ENCODE data around the gene BCR. TPM values are rescaled to one million over a fixed set of nuclear protein-coding genes. Genes with fewer than 3 reads are reported as not detected.

Gene BCR
- total RNA-seq, 1 donor from 2014 or later, result 24.3 TPM

DNA sequence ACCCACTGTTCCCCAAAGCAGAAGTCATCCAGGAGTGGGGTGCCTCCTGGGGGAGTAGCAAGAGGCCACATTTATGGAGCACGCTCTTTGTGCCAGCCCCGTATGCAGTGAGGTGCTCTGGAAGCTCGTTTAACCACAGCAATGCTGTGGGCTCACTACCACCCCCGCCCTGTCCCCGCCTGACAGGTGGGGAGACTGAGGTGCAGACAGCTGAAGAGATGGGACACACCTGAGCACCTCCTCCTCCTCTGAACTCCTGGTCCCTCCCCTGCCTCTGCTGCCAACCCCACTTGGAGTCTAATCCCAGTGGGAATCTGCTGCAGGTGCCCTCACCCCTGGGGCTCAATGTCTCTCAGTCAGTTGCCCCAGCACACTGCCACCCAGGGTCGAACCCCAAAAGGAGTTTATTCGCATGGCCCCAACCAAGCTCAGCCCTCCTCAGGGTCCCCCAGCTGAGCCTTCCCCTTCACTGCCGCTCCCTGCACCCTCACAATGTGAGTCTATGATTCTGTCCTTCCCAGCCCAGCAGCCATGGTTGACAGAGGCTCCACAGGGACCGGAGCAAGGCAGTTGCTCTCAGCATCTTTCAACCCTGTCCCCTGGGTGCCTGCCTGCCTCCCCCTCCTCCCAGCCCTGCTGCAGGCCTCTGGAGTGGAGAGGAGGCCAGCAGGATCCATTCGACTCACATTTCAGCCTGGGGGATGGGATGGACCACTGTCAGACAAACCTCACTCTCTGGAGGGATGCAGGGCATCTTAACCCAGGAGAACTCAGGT, 13.3 kb upstream of the BCR start:
- no peak for DNase-seq (ENCODE audit: low spot score)
- intact Hi-C loops (cut with DNase I), result no loop called here

DNA sequence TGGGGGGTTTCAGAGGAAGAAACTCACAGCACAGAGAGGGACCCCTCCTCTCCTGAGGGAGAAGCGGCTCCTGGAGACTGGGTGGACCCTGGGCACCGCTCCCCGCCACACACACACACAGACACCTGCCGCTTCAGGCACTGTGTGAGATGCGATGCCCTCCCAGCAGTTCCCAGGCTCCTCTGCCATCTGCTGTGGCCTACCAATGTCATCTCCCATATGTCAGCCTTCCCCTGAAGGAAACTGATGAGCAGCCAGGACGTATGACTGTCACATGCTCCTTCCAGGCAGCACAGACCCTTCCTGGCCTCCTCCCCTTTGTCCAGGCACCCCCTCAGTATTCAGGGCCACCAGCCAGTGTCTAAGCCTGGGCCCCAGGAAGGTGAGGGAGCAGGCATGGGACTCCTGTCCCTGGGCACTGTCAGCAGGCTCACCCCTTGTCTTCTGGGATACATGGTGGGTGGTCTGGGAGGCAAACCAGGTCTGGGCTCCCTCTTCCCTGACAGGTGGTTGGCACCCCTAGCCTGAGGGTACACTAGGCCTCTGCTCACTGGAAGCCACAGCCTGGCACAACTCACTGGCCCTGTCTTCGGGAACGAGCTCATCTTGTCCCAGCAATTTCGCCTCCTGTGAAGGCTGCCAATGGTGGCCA, 11.8 kb upstream of the BCR start:
- no peak for DNase-seq (ENCODE audit: low spot score)
- intact Hi-C loops (cut with DNase I), result no loop called here

DNA sequence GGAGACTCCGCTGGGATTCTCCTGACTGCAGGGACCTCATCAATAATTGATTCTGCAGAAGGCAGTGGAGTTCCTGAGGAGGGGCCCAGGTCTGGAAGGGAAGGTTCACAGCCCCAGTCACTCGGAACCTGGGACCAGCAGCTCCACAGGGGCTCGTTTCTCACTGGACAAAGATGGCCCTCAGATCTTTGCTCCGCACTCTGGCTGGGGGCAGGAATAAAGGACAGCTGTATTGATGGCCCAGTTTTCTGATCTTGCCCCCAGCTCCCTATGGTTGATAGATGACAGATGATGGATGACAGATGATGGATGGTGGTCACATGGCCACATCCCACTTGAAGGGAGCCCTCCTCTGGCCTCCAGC, 11.3 kb upstream of the BCR start:
- intact Hi-C loops (cut with DNase I), result no loop called here
- DNase-seq (ENCODE audit: low spot score), result no peak

DNA sequence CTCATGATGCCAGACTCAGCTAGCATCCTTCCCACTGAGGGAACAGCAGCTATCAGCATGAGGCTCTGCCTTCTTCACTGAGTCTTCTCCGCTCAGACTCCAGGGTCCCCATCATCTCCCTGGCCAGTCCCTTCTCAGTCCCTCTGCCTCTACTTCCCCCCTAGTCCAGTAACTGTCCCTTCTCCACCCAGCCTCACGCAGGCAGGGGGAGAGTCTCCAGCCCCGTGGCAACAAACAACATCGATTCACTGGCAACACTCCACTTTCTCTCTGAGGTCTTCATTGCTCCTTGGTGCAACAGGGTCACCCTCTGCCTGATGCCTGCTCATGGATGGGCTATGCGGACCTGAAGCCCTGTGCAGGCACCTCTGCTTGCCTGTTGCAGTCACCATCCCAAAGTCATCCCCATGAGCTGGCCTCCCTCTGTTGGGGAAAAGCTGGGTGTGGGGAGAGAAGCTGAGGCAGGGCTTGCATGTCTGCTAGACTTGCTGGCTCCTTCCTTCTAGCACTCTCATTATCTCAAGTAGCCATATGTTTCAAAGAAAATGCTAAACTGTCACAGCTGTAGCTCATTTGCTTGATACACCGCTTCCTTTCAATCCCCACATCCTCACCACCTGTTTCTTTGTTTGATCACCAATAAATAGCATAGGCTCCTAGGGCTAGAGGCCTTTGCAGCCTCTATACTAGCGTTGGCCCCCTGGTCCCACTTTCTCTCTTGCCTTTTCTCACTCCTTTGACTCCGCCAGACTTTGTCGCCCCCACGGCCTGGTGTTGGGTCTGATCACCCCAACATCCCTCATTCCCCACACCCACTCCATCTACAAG, 4.3 kb upstream of the BCR start:
- intact Hi-C loops (cut with DNase I), result loop anchor here (5.0 kb wide), 1 partner anchor 86 kb away; no protein-coding TSS in a partner anchor

DNA sequence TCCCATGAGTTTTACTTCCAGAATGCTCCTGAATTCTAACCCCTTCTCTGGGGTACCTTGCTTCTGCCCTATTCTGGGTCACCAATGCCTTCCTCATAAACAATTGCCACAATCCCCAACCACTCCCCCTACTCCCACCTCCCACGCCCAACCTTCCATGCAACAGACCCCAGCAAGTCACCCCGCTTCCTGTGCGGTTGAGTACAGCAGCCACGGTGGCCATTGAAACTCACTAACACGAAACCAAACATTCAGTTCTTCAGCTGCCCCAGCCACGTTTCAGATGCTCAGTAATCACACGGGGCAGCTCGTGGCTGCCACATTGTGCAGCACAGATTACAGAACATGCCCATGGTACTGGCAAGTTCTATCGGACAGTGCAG, 3.7 kb upstream of the BCR start:
- intact Hi-C loops (cut with DNase I), result loop anchor here (5.0 kb wide), 1 partner anchor 86 kb away; no protein-coding TSS in a partner anchor
- no peak for DNase-seq (ENCODE audit: low spot score)

More for the DNA sequence above, 4.3 kb upstream of the BCR start:
- DNase-seq (ENCODE audit: low spot score), result no peak

DNA sequence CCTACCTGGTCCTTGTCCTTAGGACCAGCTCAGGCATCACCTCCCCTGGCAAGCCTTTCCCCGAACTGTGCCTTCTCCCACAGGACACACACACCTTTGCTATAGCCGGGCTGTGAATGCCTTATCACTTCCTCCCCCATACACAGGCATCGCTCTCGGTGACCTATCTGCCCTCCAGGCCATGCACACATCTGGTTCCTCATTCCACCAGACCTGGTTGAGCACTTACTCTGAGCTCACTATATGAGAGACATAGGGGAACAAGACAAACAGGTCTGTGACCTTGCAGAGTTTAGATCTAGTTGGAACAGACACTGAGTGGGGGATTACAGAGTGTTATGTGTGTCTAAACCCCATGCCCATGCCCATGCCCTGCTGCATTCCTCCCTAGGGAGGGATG, 3.1 kb upstream of the BCR start:
- intact Hi-C loops (cut with DNase I), result loop anchor here (5.0 kb wide), 1 partner anchor 85 kb away; no protein-coding TSS in a partner anchor
- no peak for DNase-seq (ENCODE audit: low spot score)

DNA sequence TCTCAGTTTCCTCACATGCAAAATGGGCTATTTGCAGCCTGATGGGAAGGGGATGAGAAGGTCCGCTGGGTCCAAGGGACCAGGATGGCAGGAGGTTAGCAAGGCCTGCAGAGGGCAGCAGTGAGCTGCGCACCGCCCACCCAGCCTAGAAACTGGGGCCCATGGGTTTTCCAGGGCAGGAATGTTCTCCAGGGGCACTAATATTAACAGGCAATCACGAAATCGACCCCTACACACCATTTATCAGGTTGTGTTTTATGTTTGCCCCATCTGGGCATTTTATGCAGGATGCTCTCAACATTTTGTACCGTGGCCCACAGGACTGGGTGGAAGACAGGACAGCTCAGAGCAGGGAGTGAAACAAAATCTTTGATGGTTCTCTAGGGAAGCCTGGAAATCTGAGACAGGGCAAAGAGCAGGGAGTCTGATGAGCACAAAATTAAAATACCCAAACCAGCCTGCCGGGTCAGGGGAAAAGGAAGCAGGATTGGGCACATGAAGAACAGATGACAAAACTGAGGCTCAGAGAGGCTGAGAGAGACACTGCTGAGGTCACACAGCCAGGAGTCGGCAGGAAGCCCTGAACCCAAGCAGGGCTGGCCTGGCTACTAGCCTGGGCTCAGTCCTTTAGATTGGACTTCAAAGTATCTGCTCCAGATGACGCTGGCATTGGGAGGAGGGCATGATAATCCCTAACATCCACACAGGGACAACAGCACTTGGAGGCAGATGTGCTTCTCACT, 1.6 kb upstream of the BCR start:
- no peak for DNase-seq (ENCODE audit: low spot score)
- intact Hi-C loops (cut with DNase I), result loop anchor here (1.0 to 5.0 kb wide), 2 partner anchors 84 to 103 kb away; no protein-coding TSS in a partner anchor

DNA sequence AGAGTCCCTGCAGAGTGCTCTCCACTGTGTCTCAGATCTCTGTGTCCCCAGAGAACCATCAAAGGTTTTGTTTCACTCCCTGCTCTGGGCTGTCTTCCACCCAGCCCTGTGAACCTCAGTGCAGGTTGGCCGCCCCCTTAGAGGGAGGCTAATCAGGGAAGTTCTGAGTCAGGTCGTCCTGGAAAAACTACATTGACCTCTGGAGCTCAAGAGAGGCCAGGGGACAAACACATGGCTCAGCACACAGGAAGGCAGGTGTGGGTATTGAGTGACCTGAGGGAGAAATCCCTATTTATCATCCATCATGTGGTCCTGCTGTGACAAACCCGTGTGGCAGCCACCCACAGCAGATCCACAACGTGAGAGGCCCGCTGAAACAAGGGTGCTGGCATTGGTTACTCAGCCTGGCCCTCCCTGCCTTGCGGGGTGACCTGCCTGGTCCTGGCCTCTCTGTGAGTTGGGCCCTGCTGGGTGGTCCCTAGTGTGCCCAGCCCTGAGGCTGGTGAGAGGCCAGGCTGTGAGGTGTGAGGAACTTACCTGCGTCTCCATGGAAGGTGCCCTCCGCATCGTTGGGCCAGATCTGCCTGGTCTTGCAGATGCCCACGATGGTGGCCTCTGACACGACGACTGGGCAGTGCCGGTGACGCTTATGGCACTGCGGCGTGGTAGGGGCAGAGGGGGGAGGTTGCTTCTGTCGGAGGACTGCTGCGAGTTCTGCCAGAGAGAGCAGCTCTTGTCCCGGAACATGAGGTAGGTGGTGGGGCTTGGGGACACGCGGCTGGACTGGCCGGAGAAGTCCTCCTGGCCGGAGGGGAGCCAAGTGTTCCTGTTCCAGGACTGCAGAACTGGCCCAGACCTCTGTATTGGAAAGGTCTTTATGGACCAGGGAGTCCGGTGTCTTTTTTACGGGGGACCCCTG, 669 bp upstream of the BCR start:
- no peak for DNase-seq (ENCODE audit: low spot score)
- intact Hi-C loops (cut with DNase I), result loop anchor here (5.0 kb wide), 2 partner anchors 38 to 83 kb away; no protein-coding TSS in a partner anchor

DNA sequence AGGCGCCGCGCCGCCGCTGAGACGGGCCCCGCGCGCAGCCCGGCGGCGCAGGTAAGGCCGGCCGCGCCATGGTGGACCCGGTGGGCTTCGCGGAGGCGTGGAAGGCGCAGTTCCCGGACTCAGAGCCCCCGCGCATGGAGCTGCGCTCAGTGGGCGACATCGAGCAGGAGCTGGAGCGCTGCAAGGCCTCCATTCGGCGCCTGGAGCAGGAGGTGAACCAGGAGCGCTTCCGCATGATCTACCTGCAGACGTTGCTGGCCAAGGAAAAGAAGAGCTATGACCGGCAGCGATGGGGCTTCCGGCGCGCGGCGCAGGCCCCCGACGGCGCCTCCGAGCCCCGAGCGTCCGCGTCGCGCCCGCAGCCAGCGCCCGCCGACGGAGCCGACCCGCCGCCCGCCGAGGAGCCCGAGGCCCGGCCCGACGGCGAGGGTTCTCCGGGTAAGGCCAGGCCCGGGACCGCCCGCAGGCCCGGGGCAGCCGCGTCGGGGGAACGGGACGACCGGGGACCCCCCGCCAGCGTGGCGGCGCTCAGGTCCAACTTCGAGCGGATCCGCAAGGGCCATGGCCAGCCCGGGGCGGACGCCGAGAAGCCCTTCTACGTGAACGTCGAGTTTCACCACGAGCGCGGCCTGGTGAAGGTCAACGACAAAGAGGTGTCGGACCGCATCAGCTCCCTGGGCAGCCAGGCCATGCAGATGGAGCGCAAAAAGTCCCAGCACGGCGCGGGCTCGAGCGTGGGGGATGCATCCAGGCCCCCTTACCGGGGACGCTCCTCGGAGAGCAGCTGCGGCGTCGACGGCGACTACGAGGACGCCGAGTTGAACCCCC, 798 bp downstream of the BCR start:
- DNase-seq (ENCODE audit: low spot score), result no peak
- intact Hi-C loops (cut with DNase I), result loop anchor here (5.0 kb wide), 1 partner anchor 36 kb away; no protein-coding TSS in a partner anchor

DNA sequence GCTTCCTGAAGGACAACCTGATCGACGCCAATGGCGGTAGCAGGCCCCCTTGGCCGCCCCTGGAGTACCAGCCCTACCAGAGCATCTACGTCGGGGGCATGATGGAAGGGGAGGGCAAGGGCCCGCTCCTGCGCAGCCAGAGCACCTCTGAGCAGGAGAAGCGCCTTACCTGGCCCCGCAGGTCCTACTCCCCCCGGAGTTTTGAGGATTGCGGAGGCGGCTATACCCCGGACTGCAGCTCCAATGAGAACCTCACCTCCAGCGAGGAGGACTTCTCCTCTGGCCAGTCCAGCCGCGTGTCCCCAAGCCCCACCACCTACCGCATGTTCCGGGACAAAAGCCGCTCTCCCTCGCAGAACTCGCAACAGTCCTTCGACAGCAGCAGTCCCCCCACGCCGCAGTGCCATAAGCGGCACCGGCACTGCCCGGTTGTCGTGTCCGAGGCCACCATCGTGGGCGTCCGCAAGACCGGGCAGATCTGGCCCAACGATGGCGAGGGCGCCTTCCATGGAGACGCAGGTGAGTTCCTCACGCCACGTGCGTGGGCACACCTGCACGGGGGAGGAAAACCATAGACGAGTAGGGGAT, 1.5 kb downstream of the BCR start:
- DNase-seq (ENCODE audit: low spot score), result no peak
- intact Hi-C loops (cut with DNase I), result loop anchor here (5.0 kb wide), 1 partner anchor 35 kb away; no protein-coding TSS in a partner anchor

DNA sequence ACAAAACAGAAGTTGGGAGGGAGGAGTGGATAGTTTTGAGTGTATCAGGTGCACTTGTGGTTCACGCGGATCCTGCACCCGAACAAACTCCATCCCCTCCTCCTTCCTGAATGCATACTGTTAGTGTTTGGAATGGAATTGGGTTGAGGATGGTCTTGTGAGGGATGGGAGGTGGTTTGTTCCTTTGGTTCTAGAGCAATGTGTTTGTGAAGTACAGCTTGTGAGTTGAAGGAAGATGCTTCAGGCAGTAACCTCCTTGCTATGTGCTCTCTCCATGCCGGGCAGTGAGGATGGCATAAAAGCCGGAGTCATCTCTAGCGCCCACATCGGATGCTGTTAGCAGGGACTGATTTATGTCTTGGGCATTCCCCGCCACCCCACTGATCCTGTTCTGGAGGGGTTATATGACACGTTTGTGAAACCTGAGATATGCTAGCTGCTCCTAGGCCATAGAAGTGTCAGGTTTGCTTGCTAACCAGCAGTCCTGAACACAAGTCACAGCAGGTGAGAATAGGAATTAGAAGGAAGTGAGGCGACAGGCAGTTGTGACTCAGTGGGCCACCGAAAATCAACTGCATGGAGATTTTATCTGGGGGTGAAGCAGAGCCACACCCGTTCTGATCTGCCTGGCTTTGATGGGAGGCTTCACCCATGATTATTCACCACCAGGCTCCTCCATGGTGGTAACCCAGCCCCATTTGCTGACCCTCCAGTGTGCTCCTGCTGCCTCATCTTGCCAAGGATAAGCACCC, 2.2 kb downstream of the BCR start:
- intact Hi-C loops (cut with DNase I), result loop anchor here (5.0 kb wide), 1 partner anchor 35 kb away; no protein-coding TSS in a partner anchor
- DNase-seq (ENCODE audit: low spot score), result no peak

DNA sequence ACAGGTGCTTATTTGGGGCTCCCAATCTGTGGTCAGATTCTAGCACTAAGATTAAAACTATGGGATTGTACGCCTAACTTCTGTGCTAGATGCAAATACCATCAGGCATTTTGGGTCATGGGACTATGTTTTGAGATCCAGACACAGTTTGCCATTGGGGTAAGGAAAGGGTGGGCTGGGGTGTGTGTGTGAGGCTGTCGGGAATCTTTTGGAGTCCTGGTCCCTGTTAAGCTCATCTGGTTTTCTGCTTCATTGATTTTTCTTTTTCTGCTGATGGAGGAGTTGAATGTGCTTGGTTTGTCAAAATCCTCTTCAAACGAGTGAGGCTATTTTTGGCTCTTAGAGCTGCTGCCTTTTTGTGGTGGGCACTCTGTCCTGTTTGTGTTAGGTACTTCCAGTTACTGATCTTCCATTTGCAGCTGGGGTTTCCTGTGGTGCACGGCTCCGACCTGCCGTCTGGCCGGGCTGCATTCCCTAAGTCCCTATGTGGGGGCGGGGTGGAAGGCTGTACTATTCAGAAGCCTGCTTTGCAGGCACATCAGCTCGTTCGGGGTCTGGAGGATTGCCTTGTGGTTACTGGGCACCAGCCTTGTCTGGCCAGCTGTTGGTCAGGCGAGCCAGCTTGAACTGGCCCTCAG, 2.9 kb downstream of the BCR start:
- no peak for DNase-seq (ENCODE audit: low spot score)
- intact Hi-C loops (cut with DNase I), result loop anchor here (5.0 kb wide), 1 partner anchor 34 kb away; no protein-coding TSS in a partner anchor

DNA sequence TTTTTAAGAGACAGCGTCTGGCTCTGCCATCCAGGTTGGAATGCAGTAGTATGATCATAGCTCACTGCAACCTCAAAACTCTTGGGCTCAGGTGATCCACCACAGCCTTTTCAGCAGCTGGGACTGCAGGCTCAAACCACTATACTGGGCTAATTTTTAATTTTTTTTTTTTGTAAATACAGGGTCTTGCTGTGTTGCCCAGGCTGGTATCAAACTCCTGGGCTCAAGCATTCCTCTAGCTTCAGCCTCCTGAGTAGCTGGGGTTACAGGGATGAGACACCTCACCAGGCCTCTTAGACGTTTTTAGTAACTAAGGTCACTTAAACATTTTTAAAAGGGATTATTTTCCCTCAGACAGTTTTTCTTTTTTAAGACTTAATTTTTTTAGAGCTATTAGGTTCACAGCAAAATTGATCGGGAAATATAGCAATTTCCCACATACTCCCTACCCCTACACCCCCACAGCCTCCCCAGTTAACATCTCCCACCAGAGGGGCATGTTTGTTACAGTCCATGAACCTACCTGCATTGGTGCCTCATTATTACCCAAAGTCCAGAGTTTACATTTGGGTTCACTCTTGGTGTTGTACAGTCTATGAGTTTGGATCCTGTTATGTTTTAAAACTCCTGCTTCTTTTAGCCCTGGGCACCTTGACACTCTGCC, 3.9 kb downstream of the BCR start:
- DNase-seq (ENCODE audit: low spot score), result no peak
- intact Hi-C loops (cut with DNase I), result loop anchor here (5.0 kb wide), 1 partner anchor 33 kb away; no protein-coding TSS in a partner anchor

DNA sequence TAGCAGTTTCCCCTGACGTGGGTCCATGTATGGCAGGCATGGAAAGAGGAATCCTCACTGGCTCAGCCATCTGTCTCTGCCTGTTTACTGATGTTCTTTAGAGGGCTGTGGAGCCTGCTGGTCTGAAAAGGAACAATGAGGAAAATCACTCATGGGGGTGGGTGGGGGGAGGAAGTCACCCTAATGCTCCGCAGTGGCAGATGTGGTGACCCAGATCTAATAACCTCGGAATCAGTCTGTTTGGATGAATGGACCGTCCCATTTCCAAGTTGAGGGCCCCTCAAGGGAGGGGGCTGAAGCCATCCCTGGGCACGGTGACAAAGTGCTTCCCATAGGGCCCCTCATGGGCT, 4.4 kb downstream of the BCR start:
- DNase-seq (ENCODE audit: low spot score), result no peak
- intact Hi-C loops (cut with DNase I), result loop anchor here (5.0 kb wide), 1 partner anchor 33 kb away; no protein-coding TSS in a partner anchor

DNA sequence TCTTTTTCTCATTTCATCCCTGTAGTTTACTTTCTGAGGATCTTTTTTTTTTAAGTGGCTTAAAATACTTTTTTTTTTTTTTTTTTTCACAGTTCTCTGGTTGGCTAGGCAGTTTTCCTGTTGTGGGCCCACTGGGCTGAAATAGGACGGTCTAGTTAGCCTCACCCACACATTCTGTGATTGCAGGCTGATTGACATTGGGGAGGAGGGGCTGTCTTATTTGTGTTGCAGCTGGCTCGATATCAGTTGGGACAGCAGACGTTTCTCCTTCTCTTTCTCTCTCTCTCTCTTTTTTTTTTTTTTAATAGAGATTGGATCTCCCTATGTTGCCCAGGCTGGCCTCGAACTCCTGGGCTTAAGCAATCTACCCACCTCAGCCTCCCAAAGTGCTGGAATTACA, 6.9 kb downstream of the BCR start:
- intact Hi-C loops (cut with DNase I), result no loop called here
- DNase-seq (ENCODE audit: low spot score), result no peak
